22Rv1 (cell line): ENCODE results near the gene CYSRT1.

ENCODE experiments used
- CTCF ChIP-seq: fragments of 450-650 bp; IDR thresholded peaks from 2 replicates; pipeline ENCODE4 v1.5.1; 2017; ENCODE audit warnings: mild to moderate bottlenecking
- ZFX ChIP-seq: fragments of 450-650 bp; IDR thresholded peaks from 2 replicates; pipeline ENCODE4 v1.6.1; 2017; ENCODE audit warnings: antibody characterized with exemption, borderline replicate concordance

- no peak for TF ChIP-seq CTCF
- TF ChIP-seq ZFX, result no peak
Observed at GRCh38 chr9:137193771-137194170, 31.2 kb upstream of the CYSRT1 start.
